Measurements from ENCODE around the gene SORT1. TPM values are rescaled to one million over a fixed set of nuclear protein-coding genes. Genes with fewer than 3 reads are reported as not detected.
A peak's percentile ranks its signal among the peaks of the same experiment; 100 is the strongest.
"Not testable (repeated sequence)": the region's sequence is repeated elsewhere in the genome, so short reads cannot be mapped to it uniquely, and the experiment has no call there.

The SORT1 gene
- total RNA-seq, 4 donors from 2014 or later: 92.6 to 136 (median 134) TPM

- no peak for DNase-seq (ENCODE audit: extremely low spot score)
- Histone ChIP-seq H3K9me3 (no peaks in the 10 kb centered on the region), H3K36me3 (no peaks in the 10 kb centered on the region), H3K27me3 (no peaks in the 10 kb centered on the region), H3K4me1 (peaks cover 56 to 99% (median 91%) of the 10 kb centered on the region in 4 donors), H3K4me3 (no peak overlapping the region), H3K27ac (replicated peaks in 1 of 4) (peak overlapping the region; percentile 70 to 91 (median 86))
- TF ChIP-seq EP300 (IDR thresholded peaks at IDR 0.05): no peak
- TF ChIP-seq POLR2A (IDR thresholded peaks at IDR 0.05; ENCODE audit: low read depth): no peak
- TF ChIP-seq CTCF (IDR thresholded peaks at IDR 0.05): no peak
- TF ChIP-seq POLR2AphosphoS5 (IDR thresholded peaks at IDR 0.05): no peak
- WGBS: 86% methylated on average over 2 of the region's 2 CpGs
- intact Hi-C loops (cut with DNase I): no loop called here
Observed at GRCh38 chr1:109381573-109381972, 16.1 kb downstream of the SORT1 start.

GRCh38 chr1:109379907-109380306, 17.8 kb downstream of the SORT1 start:
- TF ChIP-seq POLR2A (IDR thresholded peaks at IDR 0.05; ENCODE audit: low read depth) (no peak), POLR2AphosphoS5 (IDR thresholded peaks at IDR 0.05) (no peak), CTCF (IDR thresholded peaks at IDR 0.05) (no peak), EP300 (IDR thresholded peaks at IDR 0.05) (no peak)
- Histone ChIP-seq H3K27ac (replicated peaks in 1 of 4) (peak overlapping the region; percentile 9 to 91 (median 62)), H3K36me3 (no peaks in the 10 kb centered on the region), H3K9me3 (no peaks in the 10 kb centered on the region), H3K4me3 (no peak overlapping the region), H3K27me3 (no peaks in the 10 kb centered on the region), H3K4me1 (peaks cover 44 to 98% (median 88%) of the 10 kb centered on the region in 4 donors)
- intact Hi-C loops (cut with DNase I): no loop called here
- no peak for DNase-seq (ENCODE audit: extremely low spot score)
- WGBS: 95% methylated on average over 3 of the region's 3 CpGs

- H3K27ac ChIP-seq (replicated peaks in 1 of 4): peak overlapping the region; percentile 9 to 91 (median 62)
- intact Hi-C loops (cut with DNase I): no loop called here
- no peak overlapping the region for H3K4me3 ChIP-seq
- H3K27me3 ChIP-seq: no peaks in the 10 kb centered on the region
- TF ChIP-seq EP300 (IDR thresholded peaks at IDR 0.05) (no peak), POLR2A (IDR thresholded peaks at IDR 0.05; ENCODE audit: low read depth) (no peak), CTCF (IDR thresholded peaks at IDR 0.05) (no peak), POLR2AphosphoS5 (IDR thresholded peaks at IDR 0.05) (no peak)
- DNase-seq (ENCODE audit: extremely low spot score): no peak
- H3K36me3 ChIP-seq: no peaks in the 10 kb centered on the region
- peaks cover 39 to 98% (median 88%) of the 10 kb centered on the region in 4 donors for H3K4me1 ChIP-seq
- 68% methylated on average over 3 of the region's 3 CpGs for WGBS
- H3K9me3 ChIP-seq: no peaks in the 10 kb centered on the region
Observed at GRCh38 chr1:109379422-109379821, 18.3 kb downstream of the SORT1 start.

- WGBS: 93% methylated on average over 4 of the region's 4 CpGs
- Histone ChIP-seq H3K36me3 (no peaks in the 10 kb centered on the region), H3K9me3 (no peaks in the 10 kb centered on the region), H3K4me1 (peaks cover 35 to 98% (median 85%) of the 10 kb centered on the region in 4 donors), H3K4me3 (no peak overlapping the region), H3K27me3 (no peaks in the 10 kb centered on the region), H3K27ac (replicated peaks in 1 of 4) (no peak overlapping the region)
- DNase-seq (ENCODE audit: extremely low spot score): no peak
- intact Hi-C loops (cut with DNase I): no loop called here
- TF ChIP-seq EP300 (IDR thresholded peaks at IDR 0.05) (no peak), POLR2AphosphoS5 (IDR thresholded peaks at IDR 0.05) (no peak), POLR2A (IDR thresholded peaks at IDR 0.05; ENCODE audit: low read depth) (no peak), CTCF (IDR thresholded peaks at IDR 0.05) (no peak)
Observed at GRCh38 chr1:109377698-109378097, 20.0 kb downstream of the SORT1 start.

- H3K36me3 ChIP-seq; H3K4me3 ChIP-seq; H3K9me3 ChIP-seq; H3K27me3 ChIP-seq; DNase-seq (ENCODE audit: extremely low spot score); intact Hi-C loops (cut with DNase I): not testable (repeated sequence)
- H3K4me1 ChIP-seq: peaks cover 52 to 98% (median 90%) of the 10 kb centered on the region in 4 donors
- 95% methylated on average over 2 of the region's 2 CpGs for WGBS
- H3K27ac ChIP-seq (replicated peaks in 1 of 4): peak overlapping the region in 3 of 4 donors; percentile 11 to 89 (median 85)
Observed at GRCh38 chr1:109373696-109374095, 24.0 kb downstream of the SORT1 start.
